HG02973 (cell line): ENCODE data around the gene ADGRV1.

Experiments used
- ATAC-seq: cut with Tn5 transposase; IDR thresholded peaks from one replicate; pipeline ENCODE4 v1.9.1; 2021; ENCODE audit warnings: moderate library complexity; ENCODE audit not compliant: unreplicated experiment

ADGRV1 gene

DNA sequence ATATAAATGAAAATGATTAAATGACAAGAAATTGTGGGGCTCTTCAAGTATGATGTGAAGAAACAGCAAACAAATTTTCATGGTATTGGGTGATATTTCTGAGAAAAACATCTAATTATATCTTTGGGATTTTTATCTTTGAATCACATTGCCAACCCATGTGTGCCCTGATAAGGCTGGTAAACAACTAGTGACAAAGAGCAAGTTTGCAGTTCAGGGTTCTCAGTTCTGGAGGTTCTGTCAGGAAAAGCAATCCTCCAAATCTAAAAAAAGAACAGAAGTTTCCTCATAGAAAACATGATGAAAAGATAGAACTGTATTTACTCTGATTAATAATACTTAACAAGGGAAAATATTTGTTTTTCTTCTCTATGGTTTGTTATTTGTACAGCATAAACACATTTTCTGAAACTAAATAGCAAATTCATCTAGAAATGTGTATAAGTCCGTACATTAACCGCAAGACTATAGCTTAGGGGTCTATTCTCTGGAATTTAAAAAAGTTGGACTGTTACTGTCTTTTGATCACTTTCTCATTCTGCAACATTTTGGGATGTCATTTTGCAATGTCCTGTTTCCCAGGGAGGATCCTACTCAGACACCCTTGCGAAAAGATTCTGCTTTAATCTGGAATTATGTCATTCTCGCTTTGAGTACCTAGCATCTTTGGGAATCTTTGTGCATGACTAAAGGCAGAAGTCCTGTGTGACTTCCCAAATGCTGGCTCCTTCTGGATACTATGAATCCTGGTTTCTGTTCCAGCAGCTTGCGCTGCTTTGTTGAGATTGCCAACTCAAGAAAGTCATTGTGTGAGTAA, 308.5 kb downstream of the ADGRV1 start:
- ATAC-seq, result no peak

DNA sequence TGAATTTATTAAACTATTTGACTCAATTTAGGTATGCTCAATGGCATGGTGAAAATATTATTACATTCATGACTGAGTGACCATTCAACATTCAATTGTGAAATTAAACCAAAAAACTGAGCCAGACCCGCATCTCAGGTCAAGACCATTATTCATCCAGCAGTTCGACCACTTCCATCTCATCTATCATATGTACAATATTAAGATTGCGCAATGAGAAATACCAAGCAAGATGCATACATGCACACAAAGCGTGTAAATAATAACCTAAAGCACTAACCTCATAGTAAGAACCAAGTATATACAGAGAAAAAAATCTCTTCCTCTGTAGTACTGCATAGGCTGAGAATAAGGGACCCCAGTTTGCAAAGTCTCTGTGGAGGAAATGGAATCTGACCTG, 310.2 kb downstream of the ADGRV1 start:
- ATAC-seq, result no peak

DNA sequence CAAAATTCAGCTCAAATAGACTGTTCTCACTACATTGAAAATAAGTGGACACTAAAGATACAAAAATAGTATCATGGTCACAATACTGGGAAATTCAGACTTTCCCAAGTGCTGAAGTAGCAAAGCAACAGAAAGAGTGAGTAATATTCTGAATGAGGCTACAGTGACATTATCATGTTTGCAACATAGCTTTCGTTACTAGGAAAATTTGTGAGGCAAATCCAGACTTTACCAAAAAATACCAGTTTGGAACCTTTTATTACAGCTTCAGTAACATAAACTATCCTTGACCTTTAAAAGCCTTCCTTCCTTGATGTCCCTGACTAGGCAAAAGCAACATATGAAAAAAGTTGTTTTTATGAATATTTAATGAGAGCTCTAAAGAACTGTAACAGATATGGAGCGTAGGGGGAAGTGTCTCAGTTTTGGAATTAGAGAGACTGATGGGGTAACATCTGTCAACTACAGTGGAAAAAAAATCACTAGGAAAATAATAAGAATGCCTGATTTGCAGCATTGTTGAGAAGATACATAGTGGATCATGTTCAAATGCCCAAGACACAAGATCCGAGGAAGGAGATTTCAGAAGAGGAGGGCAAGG, 312.9 kb downstream of the ADGRV1 start:
- no peak for ATAC-seq

DNA sequence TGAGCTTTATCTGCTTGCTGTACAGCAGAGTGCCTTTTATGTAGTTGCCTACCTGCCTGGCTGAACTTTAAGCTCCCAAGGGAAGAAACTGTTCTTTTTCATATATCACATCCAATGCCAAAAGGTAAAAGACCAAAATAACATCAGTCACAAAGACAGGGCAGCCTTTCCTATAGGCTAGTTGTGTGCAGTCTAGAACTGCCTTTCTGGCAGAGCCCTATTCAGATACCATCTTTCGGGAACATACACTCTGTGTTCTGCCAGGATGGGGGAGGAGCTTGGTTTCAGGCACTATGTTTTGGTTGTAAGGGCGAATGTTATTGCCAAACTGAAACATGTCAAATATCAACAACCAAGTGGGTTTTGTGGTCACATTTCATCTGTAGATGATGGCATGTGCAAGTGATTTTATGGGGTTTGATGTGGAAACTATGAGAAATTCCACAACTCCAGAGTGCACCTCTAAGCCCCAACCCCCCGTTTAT, 314.5 kb downstream of the ADGRV1 start:
- ATAC-seq, result no peak

DNA sequence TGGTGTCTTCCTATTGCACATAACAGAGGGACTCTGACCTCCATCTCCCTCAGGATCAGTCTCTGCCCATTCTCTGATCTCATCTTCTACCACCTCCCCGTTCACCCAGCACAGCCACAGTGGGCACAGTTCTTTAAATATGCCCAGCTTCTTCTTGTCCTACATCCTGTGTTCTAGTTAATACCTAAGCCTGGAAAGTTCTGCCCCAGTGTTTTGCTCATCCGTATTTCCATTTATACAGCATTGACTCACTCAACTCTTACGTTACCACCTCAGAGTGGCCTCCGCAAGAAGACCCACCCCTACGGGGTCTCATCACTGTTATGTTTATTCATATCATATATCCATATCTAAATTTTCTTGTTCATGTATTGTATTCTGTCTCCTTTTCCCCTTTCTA, 315.5 kb downstream of the ADGRV1 start:
- no peak for ATAC-seq

DNA sequence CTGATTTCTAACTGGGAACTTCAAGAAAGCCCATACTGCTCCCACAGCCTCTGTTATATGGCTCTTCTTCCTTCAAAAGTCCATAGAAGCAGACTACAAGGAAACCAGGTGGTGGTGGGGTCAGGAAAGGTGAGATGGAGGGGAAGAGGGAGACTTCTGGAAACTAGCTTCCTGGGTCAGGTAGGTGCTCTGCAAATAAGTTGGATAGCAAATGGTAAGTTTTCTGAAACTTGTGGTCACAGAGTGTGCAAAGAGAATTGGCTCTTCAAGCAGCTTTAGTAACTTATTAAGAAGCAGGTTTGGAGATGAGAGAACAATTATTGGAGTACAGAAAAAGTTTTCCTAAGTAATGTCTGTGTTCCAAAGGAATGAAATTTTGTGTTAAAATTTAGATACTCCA, 316.9 kb downstream of the ADGRV1 start:
- ATAC-seq, result no peak

DNA sequence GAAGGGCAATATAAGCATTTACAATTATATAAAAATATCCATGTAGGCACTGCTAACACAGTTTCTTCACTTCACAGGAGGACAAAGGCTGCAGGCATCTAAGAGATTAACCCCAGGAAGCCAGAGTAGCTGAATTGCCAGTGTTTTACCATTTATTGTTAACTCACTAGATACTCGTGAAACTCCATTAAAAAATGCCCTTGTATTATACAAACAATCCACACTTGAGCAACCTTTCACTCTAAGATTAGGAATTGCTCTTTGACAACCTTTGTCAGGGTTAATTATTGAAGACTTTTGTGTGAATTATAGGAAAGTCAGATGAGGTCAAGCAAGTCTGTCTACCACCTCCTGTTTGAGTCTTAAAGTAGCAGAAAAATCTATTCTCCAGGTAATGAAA, 317.8 kb downstream of the ADGRV1 start:
- no peak for ATAC-seq

DNA sequence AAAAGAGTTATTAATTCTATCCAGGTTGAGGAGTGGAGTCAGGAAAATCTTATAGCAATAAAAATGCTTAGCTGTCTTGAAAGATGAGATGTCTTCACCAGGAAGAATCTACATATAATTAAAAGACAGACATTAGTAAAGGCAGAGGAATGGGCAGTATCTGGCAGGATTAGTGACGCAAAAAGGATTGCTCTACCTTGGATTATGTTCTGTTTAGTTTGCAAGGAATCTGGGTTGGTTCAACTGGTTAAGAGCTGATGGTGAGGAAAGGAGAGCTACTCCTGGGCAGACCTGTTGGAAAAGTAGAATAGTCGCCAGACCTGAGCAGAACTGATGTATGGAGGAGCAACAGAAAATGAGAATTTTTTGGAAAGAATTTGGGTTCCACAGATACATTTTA, 318.5 kb downstream of the ADGRV1 start:
- ATAC-seq, result no peak

DNA sequence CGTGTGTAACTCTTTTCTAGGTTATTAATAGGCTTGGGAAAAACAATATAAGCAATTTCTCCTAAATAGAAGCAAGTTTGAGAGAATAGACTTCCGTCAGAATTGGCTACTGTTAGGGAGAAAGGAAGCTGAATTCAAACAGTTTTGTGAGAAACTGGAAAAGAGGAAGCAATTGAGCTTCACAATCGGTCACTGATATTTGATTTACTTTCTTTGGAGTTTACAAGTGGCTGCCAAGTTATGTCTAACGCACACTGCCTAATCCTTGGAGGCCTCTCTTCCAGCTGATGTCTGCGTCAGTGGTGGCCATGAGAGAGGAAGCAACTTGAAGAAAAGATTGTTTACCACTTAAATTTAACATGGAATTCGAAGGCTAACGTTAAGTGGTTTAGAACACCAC, 319.5 kb downstream of the ADGRV1 start:
- no peak for ATAC-seq

DNA sequence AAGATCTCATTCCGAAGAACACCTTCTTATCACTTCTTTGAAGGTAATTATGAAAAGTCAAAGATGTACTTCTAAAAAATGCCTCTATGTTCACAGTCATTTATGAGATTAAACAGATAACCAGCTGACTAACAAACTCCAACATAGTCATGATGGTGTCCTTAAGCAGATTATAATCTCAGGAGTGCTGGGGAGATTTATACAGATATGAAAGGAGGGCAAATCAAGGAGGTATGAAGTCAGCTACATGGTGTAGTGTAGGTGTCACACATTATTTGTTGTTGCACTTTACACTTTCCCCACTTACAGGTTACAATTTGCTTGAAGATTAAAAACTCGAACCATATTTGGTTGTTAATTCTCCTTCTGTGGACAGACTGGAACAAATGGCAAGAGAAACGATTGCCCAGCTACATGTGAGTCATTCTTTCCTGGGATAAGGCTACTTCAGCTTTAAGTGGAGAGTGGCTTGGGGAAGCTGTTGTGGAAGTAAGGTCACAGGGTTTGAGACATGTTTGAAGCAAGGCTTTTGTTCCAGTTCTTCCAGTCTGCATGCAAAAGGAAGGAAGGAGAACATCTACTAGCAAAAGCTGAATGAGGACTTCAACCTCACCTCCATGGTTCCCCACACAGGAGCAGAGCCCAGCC, 320.1 kb downstream of the ADGRV1 start:
- no peak for ATAC-seq

DNA sequence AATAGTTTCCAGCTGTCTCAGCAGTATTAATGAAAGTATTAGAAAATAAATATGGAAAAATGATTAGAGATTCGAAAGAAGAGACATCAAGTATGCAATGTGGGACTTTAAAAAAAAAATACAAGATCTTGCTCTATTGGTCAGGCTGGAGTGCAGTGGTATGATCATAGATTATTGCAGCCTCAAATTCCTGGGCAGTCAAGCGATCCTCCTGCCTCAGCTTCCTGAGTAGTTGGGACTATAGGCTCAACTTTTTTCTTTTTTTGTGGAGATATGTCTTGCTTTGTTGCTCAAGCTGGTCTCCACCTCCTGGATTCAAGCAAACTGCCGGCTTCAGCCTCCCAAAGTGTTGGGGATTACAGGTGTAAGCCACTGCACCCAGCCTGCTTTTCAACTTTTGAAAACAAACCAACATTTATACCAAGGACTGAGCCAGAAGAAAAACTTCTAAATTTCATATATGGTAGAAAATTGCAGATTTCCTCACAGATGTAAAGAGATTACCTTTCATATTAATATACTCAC, 323.1 kb downstream of the ADGRV1 start:
- ATAC-seq, result no peak

DNA sequence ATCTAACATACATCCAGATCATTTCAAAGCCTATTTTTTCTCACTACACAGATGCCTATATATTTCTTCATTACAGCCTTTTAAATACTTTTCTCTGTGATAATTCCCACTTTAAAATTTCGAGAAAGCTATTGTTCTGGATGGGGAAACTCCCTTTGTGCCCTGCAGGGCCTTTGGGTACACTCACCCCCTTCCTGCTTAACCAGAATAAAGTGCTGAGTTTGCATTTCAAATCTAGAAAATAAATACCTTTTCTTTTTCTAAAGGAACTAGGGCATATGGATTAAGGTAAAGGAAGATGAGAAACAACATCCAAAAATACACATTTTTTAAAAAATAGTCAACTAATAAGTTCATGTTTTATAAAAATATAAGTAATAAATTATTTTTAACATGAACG, 323.9 kb downstream of the ADGRV1 start:
- ATAC-seq, result no peak

DNA sequence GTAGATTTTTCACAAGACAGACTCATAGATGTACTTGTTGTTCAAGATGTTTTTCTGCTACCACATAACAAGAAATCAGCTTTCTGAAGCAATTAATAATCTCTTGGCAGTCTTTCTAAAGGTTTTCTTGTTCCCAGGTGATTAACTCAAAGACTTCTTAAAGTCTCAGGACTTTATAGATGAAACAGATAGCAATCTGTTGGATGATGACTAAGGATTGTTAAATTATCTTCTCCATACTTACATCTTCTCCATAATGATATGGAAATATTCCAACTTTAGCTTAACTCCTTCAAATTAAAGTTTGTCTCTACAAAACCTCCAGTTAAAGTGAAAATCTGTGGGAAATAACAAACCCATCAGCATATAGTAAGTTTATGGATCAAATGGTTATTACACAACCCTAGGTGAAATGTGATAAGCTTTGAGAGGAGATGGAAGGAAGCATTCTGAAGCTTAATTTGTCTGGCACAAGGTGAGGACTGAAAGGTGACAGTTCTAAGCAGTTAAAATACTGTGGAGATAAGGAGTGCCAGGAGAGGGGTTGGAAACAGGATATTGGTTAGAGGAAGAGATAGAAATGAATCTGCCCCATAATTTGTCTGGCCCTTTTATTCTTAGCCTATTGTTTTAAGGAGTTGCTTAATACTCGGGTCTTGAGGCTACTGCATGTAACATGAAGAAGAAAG, 326.7 kb downstream of the ADGRV1 start:
- no peak for ATAC-seq

DNA sequence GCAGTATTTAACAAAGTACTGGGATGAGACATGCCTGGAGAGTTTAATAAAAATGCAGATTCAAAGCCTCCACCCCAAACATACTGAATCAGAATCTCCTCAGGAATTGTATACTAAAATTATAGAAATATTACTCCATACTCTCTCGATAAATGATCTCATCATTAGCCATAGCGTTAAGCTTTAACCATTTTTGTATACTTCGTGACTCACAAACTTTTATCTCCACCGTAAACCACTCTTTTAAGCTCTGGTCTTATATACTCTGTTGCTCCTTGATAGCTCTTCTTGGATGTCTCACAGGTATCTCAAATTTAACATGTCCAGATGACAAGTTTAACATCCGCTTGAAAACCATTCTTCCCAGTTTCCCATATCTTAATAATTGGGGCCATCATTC, 327.8 kb downstream of the ADGRV1 start:
- ATAC-seq, result no peak

DNA sequence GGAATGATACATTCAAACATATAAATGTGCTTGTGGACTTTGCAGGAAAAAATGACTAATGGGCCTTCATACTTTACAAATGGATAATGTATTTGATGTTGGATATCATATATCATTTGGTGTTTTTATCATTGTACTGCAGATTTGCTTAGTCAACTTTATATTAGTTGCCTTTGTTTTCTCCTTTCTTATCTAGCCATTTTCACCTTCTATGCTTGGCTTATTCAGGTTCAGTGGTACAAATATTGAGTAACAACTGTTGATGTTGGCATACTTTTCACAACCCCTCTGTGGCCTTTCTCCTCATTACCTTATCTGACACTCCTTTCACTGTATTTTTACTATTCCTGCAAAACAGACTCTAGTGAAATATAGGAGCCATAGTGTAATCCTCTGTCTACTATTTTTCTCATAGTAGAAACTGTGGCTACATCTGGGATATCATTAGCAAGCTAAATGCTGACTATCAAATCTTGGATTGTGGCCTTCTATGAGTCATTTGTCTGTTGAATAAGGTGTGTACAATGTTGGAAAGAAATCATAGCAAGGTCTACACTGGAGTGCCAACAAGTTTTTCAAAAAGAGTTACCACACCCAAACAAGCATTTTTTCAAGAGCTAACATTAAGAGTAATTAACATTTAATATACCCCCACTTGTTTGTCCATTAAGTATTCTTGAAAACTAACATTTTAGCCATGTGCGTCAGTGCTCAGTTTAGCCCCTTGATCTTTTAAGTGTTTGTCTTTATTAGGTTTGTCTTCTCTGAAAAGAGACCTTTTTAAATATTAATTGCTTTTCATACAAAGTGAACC, 330.1 kb downstream of the ADGRV1 start:
- no peak for ATAC-seq

DNA sequence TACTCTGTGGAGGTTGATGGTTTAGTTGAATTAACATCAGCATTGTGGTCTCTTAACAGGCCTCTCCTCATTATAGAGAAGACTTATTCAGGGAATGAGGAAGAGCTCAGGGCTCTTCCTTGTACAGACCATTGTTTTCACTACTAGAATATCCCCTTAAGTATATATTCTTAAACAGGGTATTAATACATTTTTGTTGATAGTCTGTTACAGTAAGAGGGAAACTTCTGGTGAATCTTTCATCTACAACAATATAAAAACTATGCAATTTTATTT, 330.7 kb downstream of the ADGRV1 start:
- no peak for ATAC-seq

DNA sequence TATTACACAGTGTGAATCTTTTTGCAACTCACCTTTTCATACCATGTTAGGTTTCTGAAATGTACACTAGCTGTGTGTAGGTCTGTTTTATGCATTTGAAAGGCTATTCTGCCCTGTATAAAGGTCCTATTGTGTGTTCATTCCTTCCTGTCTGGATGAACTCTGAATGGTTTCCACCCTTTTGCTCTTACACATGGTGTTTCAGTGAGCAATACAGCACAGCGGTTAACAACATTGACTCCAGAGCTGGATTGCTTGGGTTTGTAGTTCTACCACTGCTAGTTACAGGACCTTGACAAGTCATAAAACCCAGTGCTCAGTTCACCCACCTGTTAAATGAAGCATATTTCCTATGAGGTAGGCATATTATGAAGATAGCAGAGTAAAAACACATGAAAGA, 331.6 kb downstream of the ADGRV1 start:
- no peak for ATAC-seq

DNA sequence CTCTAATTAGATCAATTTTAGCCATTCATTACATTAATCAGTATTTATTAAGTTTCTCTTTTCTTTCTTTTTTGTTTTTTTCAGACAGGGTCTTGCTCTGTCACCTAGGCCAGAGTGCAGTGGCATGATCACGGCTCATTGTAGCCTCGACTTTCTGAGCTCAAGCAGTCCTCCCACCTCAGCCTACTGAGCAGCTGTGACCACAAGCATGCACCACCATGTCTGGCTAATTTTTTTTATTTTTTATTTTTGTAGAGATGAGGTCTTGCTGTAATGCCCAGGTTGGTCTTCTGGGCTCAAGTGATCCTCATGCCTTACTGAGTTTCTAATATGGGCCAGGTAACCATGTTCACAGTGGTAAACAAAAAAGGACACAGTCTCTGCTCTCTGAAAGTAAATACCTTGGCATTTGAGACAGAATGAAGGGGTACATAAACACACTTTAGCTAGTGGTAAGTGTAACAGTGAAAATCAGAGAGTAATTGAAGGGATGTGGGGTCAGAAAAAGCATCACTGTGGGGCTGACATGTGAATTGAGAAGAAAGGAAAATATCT, 336.3 kb downstream of the ADGRV1 start:
- no peak for ATAC-seq

DNA sequence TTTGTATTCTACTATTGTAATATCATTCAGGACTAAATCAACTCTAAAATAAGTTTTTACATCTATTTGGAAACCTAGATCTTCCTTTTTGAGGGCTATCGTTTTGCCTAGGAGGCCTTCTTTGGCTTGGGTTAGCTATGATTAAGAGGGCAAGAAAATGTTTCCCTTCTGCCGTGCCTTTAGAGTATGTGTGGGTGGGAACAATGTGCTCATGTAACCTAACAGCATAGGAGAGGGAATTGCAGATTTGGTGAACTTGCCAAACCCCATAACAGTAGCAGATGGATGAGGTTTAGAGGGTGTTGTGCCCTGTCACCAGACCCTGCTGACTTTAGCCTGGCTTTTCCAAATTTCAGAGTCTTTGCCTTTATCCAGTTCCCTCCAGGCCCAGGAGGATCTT, 339.0 kb downstream of the ADGRV1 start:
- no peak for ATAC-seq

DNA sequence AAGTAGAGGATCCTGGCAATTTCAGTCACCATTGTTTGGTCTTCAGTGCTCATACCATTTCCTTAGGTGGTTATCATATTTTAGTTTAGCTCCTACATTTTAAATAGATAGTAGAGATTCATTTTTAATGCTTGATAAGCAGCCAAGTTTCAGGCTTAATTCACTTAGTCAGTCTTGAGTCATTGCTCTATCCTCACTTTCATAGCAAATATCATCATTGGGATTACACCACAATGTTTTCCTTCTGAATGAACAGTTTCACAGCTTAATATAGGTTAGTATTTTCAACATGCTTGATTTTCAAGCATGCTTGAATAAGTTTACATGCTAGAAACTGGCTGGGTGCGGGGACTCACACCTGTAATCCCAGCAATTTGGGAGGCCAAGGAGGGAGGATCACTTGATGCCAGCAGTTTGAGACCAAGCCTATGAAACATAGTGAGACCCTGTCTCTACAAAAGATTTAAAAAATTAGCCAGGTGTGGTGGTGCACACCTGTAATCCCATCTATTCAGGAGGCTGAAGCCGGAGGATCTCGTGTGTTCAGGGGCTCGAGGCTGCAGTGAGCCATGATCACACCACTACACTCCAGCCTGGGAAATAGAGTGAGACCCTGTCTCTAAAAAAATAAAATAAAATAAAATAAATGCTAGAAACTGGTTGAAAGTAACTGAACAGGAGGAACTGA, 339.9 kb downstream of the ADGRV1 start:
- ATAC-seq, result no peak
